Activated CD8-positive, alpha-beta memory T cell treated with anti-CD3 and anti-CD28 coated beads, Interleukin-2, amount 50 U/mL, for 24 hours (primary cell): Measurements from ENCODE around the gene FAM20C.
"Not testable (repeated sequence)": the region's sequence is repeated elsewhere in the genome, so short reads cannot be mapped to it uniquely, and the experiment has no call there.

Source experiments
- DNase-seq: peaks from one replicate; pipeline ENCODE4 v3.0.0-alpha.2; 2020; ENCODE audit errors: extremely low read depth

FAM20C gene

GRCh38 chr7:256981-257646 is 64.7 kb downstream of the FAM20C start:
- no peak for DNase-seq

- no peak for DNase-seq
These were observed 65.2 kb downstream of the FAM20C start for GRCh38 chr7:257647-257992.

- DNase-seq: no peak
These were observed 66.3 kb downstream of the FAM20C start for GRCh38 chr7:258476-259190.

GRCh38 chr7:259191-259505 is 66.8 kb downstream of the FAM20C start:
- DNase-seq: no peak

GRCh38 chr7:259751-260405 is 67.5 kb downstream of the FAM20C start:
- no peak for DNase-seq

- no peak for DNase-seq
These were observed 68.3 kb downstream of the FAM20C start for GRCh38 chr7:260441-261281.

- DNase-seq: no peak
These were observed 69.2 kb downstream of the FAM20C start for GRCh38 chr7:261341-262250.

GRCh38 chr7:262251-262572 is 69.8 kb downstream of the FAM20C start:
- DNase-seq: no peak

- peak; percentile 40 for DNase-seq
These were observed 70.4 kb downstream of the FAM20C start for GRCh38 chr7:262631-263311.

- not testable (repeated sequence) for DNase-seq
These were observed 71.3 kb downstream of the FAM20C start for GRCh38 chr7:263483-264351.

GRCh38 chr7:264541-265191 is 72.3 kb downstream of the FAM20C start:
- no peak for DNase-seq

GRCh38 chr7:265192-265997 is 73.0 kb downstream of the FAM20C start:
- DNase-seq: no peak

GRCh38 chr7:265998-266850 is 73.9 kb downstream of the FAM20C start:
- no peak for DNase-seq

- no peak for DNase-seq
These were observed 74.8 kb downstream of the FAM20C start for GRCh38 chr7:266851-267840.

- no peak for DNase-seq
These were observed 76.6 kb downstream of the FAM20C start for GRCh38 chr7:268991-269390.

GRCh38 chr7:269721-270120 is 77.3 kb downstream of the FAM20C start:
- DNase-seq: no peak
